BE2C (cell line): ENCODE results near the gene CCDC197.

Source experiments
- DNase-seq: peaks from one replicate; pipeline ENCODE4 v3.0.0-alpha.2; 2020
- H3K27me3 ChIP-seq: fragments of 250-450 bp; sonication (Bioruptor Pico); 2 replicates; pipeline ENCODE4 v1.5.1; 2020; ENCODE audit warnings: mild to moderate bottlenecking
- H3K36me3 ChIP-seq: fragments of 250-450 bp; sonication (Bioruptor Pico); 2 replicates; pipeline ENCODE4 v1.5.1; 2020; ENCODE audit warnings: mild to moderate bottlenecking
- H3K4me1 ChIP-seq: fragments of 250-450 bp; sonication (Bioruptor Pico); 2 replicates; pipeline ENCODE4 v1.5.1; 2020
- H3K4me3 ChIP-seq: 2 replicates; pipeline ENCODE4 v1.5.1; 2011; ENCODE audit warnings: low read depth, low read length
- H3K9me3 ChIP-seq: fragments of 250-450 bp; sonication (Bioruptor Pico); 2 replicates; pipeline ENCODE4 v1.5.1; 2020
- CTCF ChIP-seq: IDR thresholded peaks from 2 replicates; pipeline ENCODE4 v1.5.1; 2012; ENCODE audit warnings: mild to moderate bottlenecking, low read depth, low read length

Gene CCDC197

GRCh38 chr14:93964820-93965286 lies 32.2 kb upstream of the CCDC197 start:
- no peak for TF ChIP-seq CTCF
- H3K4me3 ChIP-seq = no peak overlapping the region
- no peak for DNase-seq
- H3K27me3 ChIP-seq = no peaks in the 10 kb centered on the region
- no peaks in the 10 kb centered on the region for H3K4me1 ChIP-seq
- H3K36me3 ChIP-seq = no peaks in the 10 kb centered on the region
- H3K9me3 ChIP-seq = no peaks in the 10 kb centered on the region

- H3K9me3 ChIP-seq = no peaks in the 10 kb centered on the region
- no peak for TF ChIP-seq CTCF
- DNase-seq = no peak
- H3K36me3 ChIP-seq = no peaks in the 10 kb centered on the region
- H3K4me3 ChIP-seq = no peak overlapping the region
- H3K4me1 ChIP-seq = no peaks in the 10 kb centered on the region
- H3K27me3 ChIP-seq = no peaks in the 10 kb centered on the region
Observed at GRCh38 chr14:93965287-93965821, 31.7 kb upstream of the CCDC197 start.

GRCh38 chr14:93965946-93966474 lies 31.1 kb upstream of the CCDC197 start:
- Histone ChIP-seq H3K27me3 (no peaks in the 10 kb centered on the region), H3K9me3 (no peaks in the 10 kb centered on the region), H3K36me3 (no peaks in the 10 kb centered on the region), H3K4me3 (no peak overlapping the region), H3K4me1 (no peaks in the 10 kb centered on the region)
- no peak for TF ChIP-seq CTCF
- DNase-seq = no peak

- no peaks in the 10 kb centered on the region for H3K9me3 ChIP-seq
- no peaks in the 10 kb centered on the region for H3K36me3 ChIP-seq
- no peaks in the 10 kb centered on the region; the same call in 1 of the 2 replicates for H3K27me3 ChIP-seq
- DNase-seq = no peak
- H3K4me3 ChIP-seq = no peak overlapping the region
- H3K4me1 ChIP-seq = no peaks in the 10 kb centered on the region
- TF ChIP-seq CTCF = no peak
Observed at GRCh38 chr14:93967637-93968250, 29.4 kb upstream of the CCDC197 start.

- Histone ChIP-seq H3K9me3 (no peaks in the 10 kb centered on the region), H3K36me3 (no peaks in the 10 kb centered on the region), H3K4me3 (no peak overlapping the region), H3K27me3 (no peaks in the 10 kb centered on the region; the same call in 1 of the 2 replicates), H3K4me1 (no peaks in the 10 kb centered on the region)
- DNase-seq = no peak
- TF ChIP-seq CTCF = no peak
Observed at GRCh38 chr14:93969082-93969828, 27.8 kb upstream of the CCDC197 start.
